ENCODE data around the gene LRMDA.

DNA sequence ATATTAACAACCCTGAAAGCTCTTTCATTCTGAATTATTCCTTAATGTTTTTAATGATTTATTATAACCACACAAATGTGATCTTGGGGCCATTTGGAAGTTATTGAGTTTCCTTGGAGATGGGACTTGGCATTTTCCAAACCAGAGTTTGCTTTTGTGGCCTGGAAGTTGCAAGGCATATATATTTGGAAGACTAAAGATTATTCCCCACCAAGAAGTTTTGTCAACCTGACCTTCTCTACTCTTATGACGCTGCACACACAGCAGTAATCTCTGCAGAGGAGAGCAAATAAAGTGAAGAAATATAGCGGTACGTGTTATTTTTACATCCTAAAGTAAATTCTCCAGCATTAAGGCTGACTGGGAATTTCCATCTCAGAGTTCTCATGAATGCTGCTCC is 397.0 kb downstream of the LRMDA start:
- TF ChIP-seq, protein P1, sequence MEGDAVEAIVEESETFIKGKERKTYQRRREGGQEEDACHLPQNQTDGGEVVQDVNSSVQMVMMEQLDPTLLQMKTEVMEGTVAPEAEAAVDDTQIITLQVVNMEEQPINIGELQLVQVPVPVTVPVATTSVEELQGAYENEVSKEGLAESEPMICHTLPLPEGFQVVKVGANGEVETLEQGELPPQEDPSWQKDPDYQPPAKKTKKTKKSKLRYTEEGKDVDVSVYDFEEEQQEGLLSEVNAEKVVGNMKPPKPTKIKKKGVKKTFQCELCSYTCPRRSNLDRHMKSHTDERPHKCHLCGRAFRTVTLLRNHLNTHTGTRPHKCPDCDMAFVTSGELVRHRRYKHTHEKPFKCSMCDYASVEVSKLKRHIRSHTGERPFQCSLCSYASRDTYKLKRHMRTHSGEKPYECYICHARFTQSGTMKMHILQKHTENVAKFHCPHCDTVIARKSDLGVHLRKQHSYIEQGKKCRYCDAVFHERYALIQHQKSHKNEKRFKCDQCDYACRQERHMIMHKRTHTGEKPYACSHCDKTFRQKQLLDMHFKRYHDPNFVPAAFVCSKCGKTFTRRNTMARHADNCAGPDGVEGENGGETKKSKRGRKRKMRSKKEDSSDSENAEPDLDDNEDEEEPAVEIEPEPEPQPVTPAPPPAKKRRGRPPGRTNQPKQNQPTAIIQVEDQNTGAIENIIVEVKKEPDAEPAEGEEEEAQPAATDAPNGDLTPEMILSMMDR (IDR thresholded peaks at IDR 0.05): no peak
- no peak for TF ChIP-seq POLR2A (IDR thresholded peaks at IDR 0.05)
